Measurements from ENCODE around the gene GALNT3. TPM values are rescaled to one million over a fixed set of nuclear protein-coding genes. Genes with fewer than 3 reads are reported as not detected.
A peak's percentile ranks its signal among the peaks of the same experiment; 100 is the strongest.

GALNT3 gene
- total and polyA plus RNA-seq, 2 experiments from 2014 or later, result 0.21 TPM; not detected in 1

DNA sequence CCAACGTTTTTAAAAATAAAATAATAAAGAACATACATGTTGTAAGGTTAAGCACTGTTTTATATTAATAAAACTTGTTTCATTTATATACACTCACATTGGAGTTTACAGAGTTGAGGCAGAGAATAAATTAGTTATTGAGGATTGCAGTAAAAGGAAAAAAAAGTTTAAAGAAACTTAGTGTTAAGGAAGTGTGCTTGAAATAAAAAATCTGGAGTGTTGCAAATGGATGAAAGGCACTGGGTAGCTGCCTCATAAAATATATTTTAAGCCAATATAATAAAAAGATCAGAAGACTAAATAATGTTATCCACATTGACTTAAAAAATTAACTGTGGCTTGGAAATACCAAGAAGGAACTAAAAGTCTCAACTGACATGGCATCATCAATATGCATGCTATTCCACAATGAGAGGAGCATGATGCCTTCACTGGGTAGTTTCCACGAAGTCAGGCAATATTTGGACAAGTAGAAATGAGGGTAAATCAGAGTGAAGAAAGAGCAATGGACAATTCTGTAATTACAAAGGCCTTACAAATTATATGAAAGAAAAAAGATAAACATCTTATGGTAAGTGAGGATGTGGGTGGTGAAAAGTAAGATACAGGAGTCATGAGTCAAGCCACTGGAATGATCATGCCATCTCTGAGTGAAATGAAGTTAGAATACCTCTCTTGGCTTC, 2.5 kb downstream of the GALNT3 start:
- no peak overlapping the region for H3K27ac ChIP-seq
- H3K36me3 ChIP-seq, result no peaks in the 10 kb centered on the region
- TF ChIP-seq, protein P1, sequence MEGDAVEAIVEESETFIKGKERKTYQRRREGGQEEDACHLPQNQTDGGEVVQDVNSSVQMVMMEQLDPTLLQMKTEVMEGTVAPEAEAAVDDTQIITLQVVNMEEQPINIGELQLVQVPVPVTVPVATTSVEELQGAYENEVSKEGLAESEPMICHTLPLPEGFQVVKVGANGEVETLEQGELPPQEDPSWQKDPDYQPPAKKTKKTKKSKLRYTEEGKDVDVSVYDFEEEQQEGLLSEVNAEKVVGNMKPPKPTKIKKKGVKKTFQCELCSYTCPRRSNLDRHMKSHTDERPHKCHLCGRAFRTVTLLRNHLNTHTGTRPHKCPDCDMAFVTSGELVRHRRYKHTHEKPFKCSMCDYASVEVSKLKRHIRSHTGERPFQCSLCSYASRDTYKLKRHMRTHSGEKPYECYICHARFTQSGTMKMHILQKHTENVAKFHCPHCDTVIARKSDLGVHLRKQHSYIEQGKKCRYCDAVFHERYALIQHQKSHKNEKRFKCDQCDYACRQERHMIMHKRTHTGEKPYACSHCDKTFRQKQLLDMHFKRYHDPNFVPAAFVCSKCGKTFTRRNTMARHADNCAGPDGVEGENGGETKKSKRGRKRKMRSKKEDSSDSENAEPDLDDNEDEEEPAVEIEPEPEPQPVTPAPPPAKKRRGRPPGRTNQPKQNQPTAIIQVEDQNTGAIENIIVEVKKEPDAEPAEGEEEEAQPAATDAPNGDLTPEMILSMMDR (IDR thresholded peaks at IDR 0.05; ENCODE audit: low read depth, low read length), result no peak
- H3K4me3 ChIP-seq, result no peak overlapping the region
- H3K9me3 ChIP-seq (ENCODE audit: low read depth), result no peaks in the 10 kb centered on the region
- DNase-seq (ENCODE audit: low read depth in 1 of 2, low spot score in 1 of 2), result no peak
- H3K4me1 ChIP-seq (ENCODE audit: low read depth), result peaks cover 4% of the 10 kb centered on the region
- peaks cover 68% of the 10 kb centered on the region for H3K27me3 ChIP-seq

DNA sequence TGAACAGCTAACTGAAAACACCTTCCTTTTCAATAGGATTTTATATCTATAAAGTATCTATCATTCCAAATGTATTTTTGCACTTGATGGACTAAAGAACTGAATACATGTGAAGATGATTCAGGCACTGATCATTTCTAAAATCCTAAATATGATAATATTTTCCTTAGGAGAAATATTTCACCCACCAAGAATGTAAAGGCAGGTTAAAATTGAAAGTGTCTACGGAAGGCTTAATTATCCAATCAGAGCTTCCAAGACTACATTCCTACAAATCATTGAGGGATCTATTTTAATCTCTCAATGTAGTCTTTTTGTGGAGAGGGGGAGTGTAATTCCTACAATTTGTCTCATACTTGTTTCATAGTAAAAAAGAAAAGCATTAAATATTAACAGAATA, 3.6 kb downstream of the GALNT3 start:
- Histone ChIP-seq H3K4me3 (no peak overlapping the region), H3K27me3 (peaks cover 57% of the 10 kb centered on the region)
- no peak for DNase-seq (ENCODE audit: low read depth in 1 of 2, low spot score in 1 of 2)

DNA sequence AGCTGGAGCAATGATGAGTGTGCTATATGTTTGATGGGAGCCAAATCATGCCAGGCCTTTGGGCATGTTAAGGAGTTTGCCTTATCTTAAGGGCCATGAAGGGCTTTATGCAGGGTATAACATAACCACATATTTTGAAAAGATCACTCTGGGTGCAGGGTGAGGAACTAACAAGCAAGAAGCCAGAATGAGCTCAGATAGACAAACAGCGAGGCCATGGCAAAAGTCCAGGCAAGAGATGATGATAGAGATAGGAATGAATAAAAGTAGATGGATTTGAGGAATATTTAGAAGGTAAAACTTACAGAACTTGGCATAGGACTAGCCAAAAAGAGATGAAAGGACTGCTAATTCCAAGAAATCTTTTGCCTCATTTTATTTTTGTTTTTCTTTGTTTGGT, 6.7 kb downstream of the GALNT3 start:
- no peaks in the 10 kb centered on the region for H3K4me1 ChIP-seq (ENCODE audit: low read depth)
- no peak for DNase-seq (ENCODE audit: low read depth in 1 of 2, low spot score in 1 of 2)
- H3K9me3 ChIP-seq (ENCODE audit: low read depth), result no peaks in the 10 kb centered on the region
- H3K27ac ChIP-seq, result no peak overlapping the region
- no peak overlapping the region for H3K4me3 ChIP-seq
- H3K27me3 ChIP-seq, result peaks cover 26% of the 10 kb centered on the region
- H3K36me3 ChIP-seq, result no peaks in the 10 kb centered on the region
- TF ChIP-seq, protein P1 (IDR thresholded peaks at IDR 0.05; ENCODE audit: low read depth, low read length), result no peak

More for the DNA sequence above, 3.6 kb downstream of the GALNT3 start:
- TF ChIP-seq, protein P1 (IDR thresholded peaks at IDR 0.05; ENCODE audit: low read depth, low read length), result no peak
- no peaks in the 10 kb centered on the region for H3K9me3 ChIP-seq (ENCODE audit: low read depth)
- H3K27ac ChIP-seq, result no peak overlapping the region
- peaks cover 4% of the 10 kb centered on the region for H3K4me1 ChIP-seq (ENCODE audit: low read depth)
- H3K36me3 ChIP-seq, result no peaks in the 10 kb centered on the region

DNA sequence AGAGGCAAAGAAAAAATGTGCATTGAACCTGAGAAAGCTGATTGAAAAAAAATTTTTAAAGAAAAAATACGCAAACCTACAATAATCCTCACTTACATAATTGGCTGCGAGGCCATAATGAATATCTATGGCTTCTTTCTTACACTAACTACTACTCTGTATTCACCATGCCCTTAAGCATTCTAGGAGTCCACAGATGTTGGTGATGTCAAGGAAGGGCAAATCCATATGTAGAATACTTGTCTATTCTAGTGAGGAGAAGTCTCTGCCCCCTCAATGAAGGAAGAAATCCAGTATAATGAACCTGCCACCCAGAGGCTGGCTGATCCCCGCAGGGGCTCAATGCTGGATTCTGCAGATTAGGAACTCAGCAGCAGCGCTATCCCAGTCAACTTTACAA, 14.3 kb downstream of the GALNT3 start:
- Histone ChIP-seq H3K9me3 (ENCODE audit: low read depth) (no peaks in the 10 kb centered on the region), H3K27me3 (no peaks in the 10 kb centered on the region), H3K36me3 (no peaks in the 10 kb centered on the region), H3K27ac (no peak overlapping the region), H3K4me3 (no peak overlapping the region), H3K4me1 (ENCODE audit: low read depth) (no peaks in the 10 kb centered on the region)
- TF ChIP-seq, protein P1 (IDR thresholded peaks at IDR 0.05; ENCODE audit: low read depth, low read length), result no peak
- no peak for DNase-seq (ENCODE audit: low read depth in 1 of 2, low spot score in 1 of 2)

DNA sequence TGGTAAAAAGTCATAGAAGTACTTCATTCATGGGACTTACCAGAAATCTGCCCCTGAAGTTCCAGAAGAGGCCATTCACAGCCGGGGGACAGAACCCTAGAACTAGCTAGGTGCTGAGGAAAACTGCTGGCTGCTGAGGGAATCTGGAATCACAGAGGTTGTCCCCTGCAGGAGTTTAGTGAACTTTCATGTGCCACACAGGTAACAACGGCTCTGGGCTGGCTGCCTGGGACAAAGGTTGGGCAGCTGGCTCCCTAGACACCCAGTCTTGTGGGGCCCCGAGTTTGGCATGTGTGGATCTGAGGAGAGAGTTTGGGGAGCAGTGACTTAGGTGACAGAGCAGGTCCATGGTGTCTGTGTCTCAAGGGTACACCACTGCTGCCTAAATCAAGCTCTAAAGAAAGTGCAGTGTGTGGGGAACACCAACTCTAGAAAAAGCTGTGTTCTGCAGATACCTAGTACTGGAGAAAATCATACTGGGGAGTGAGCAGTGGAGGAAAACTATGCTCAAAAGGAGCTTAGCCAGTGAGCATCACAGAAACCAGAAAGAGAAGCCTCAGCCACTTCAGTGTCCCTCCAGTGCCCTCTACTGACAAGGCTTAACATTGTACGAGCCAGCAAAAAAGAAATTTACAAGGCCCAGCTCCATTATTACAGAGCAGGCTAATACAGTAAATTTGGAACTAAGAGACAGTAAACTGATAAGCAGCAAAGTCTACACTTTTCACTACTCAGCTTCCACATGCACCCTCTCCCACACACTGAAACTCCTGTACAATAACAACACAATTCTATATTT, 15.2 kb downstream of the GALNT3 start:
- Histone ChIP-seq H3K4me1 (ENCODE audit: low read depth) (no peaks in the 10 kb centered on the region), H3K9me3 (ENCODE audit: low read depth) (no peaks in the 10 kb centered on the region), H3K27me3 (no peaks in the 10 kb centered on the region), H3K27ac (no peak overlapping the region), H3K4me3 (no peak overlapping the region), H3K36me3 (no peaks in the 10 kb centered on the region)
- TF ChIP-seq, protein P1 (IDR thresholded peaks at IDR 0.05; ENCODE audit: low read depth, low read length), result peak; percentile 31
- DNase-seq (ENCODE audit: low read depth in 1 of 2, low spot score in 1 of 2), result peak in 1 of 2 donors; percentile 25
